Measurements from ENCODE around the gene CSRP3.

Gene CSRP3

GRCh38 chr11:19164881-19165280 is 36.9 kb downstream of the CSRP3 start:
- Histone ChIP-seq H3K4me2 (ENCODE audit: low read length) (no peak overlapping the region), H3K4me3 (ENCODE audit: low read depth, low read length) (no peak overlapping the region), H3K4ac (ENCODE audit: low read depth, low read length) (no peak overlapping the region), H4K8ac (ENCODE audit: low read depth, low read length) (no peak overlapping the region), H3K18ac (ENCODE audit: low read length) (no peak overlapping the region), H3K23ac (ENCODE audit: low read length) (no peak overlapping the region), H2BK5ac (ENCODE audit: low read depth, low read length, poor library complexity) (no peak overlapping the region), H4K91ac (ENCODE audit: low read depth, low read length) (no peak overlapping the region), H2AK5ac (ENCODE audit: low read length) (no peak overlapping the region), H3K79me1 (ENCODE audit: low read length) (no peaks in the 10 kb centered on the region), H3K4me1 (ENCODE audit: control insufficient read depth in 1 of 2, insufficient read depth in 2 of 2, low read length in 2 of 2) (no peaks in the 10 kb centered on the region), H3K14ac (ENCODE audit: low read length) (no peak overlapping the region), H2BK12ac (ENCODE audit: low read length) (no peak overlapping the region), H3K79me2 (ENCODE audit: control insufficient read depth, insufficient read depth, low read length, poor library complexity) (no peaks in the 10 kb centered on the region), H3K27me3 (ENCODE audit: insufficient read depth, low read length) (no peaks in the 10 kb centered on the region), H3K9me3 (ENCODE audit: insufficient read depth, low read depth, low read length) (no peaks in the 10 kb centered on the region), H3K9ac (ENCODE audit: low read length) (no peak overlapping the region), H2AFZ (ENCODE audit: insufficient read depth, low read length, poor library complexity) (no peak overlapping the region), H2BK120ac (ENCODE audit: insufficient read depth, low read length, poor library complexity) (no peak overlapping the region), H3K36me3 (ENCODE audit: control insufficient read depth in 1 of 2, insufficient read depth in 2 of 2, low read length in 2 of 2) (peaks cover 3 to 6% of the 10 kb centered on the region in 2 experiments), H3K27ac (ENCODE audit: low read depth, low read length) (no peak overlapping the region), H4K12ac (ENCODE audit: low read depth, low read length) (no peak overlapping the region)
- no peak for DNase-seq
- WGBS (ENCODE audit: extremely low coverage, insufficient coverage, insufficient read length), result no CpG with 5 or more reads among the region's 2 CpGs

GRCh38 chr11:19164230-19164855 is 37.4 kb downstream of the CSRP3 start:
- no peak overlapping the region for H2AFZ ChIP-seq (ENCODE audit: insufficient read depth, low read length, poor library complexity)
- no peak overlapping the region for H2BK5ac ChIP-seq (ENCODE audit: low read depth, low read length, poor library complexity)
- H3K4me1 ChIP-seq (ENCODE audit: control insufficient read depth in 1 of 2, insufficient read depth in 2 of 2, low read length in 2 of 2), result no peaks in the 10 kb centered on the region
- no peak overlapping the region for H4K8ac ChIP-seq (ENCODE audit: low read depth, low read length)
- H3K23ac ChIP-seq (ENCODE audit: low read length), result no peak overlapping the region
- no peak overlapping the region for H3K4me2 ChIP-seq (ENCODE audit: low read length)
- H2BK120ac ChIP-seq (ENCODE audit: insufficient read depth, low read length, poor library complexity), result no peak overlapping the region
- H3K18ac ChIP-seq (ENCODE audit: low read length), result no peak overlapping the region
- no CpG with 5 or more reads among the region's 4 CpGs for WGBS (ENCODE audit: extremely low coverage, insufficient coverage, insufficient read length)
- H3K9me3 ChIP-seq (ENCODE audit: insufficient read depth, low read depth, low read length), result no peaks in the 10 kb centered on the region
- no peak overlapping the region for H4K12ac ChIP-seq (ENCODE audit: low read depth, low read length)
- H3K36me3 ChIP-seq (ENCODE audit: control insufficient read depth in 1 of 2, insufficient read depth in 2 of 2, low read length in 2 of 2), result peaks cover 3 to 6% of the 10 kb centered on the region in 2 experiments
- no peak overlapping the region for H3K27ac ChIP-seq (ENCODE audit: low read depth, low read length)
- no peak overlapping the region for H2BK12ac ChIP-seq (ENCODE audit: low read length)
- no peak for DNase-seq
- H2AK5ac ChIP-seq (ENCODE audit: low read length), result no peak overlapping the region
- no peak overlapping the region for H4K91ac ChIP-seq (ENCODE audit: low read depth, low read length)
- H3K9ac ChIP-seq (ENCODE audit: low read length), result no peak overlapping the region
- no peak overlapping the region for H3K4me3 ChIP-seq (ENCODE audit: low read depth, low read length)
- H3K27me3 ChIP-seq (ENCODE audit: insufficient read depth, low read length), result no peaks in the 10 kb centered on the region
- no peaks in the 10 kb centered on the region for H3K79me2 ChIP-seq (ENCODE audit: control insufficient read depth, insufficient read depth, low read length, poor library complexity)
- no peak overlapping the region for H3K14ac ChIP-seq (ENCODE audit: low read length)
- no peaks in the 10 kb centered on the region for H3K79me1 ChIP-seq (ENCODE audit: low read length)
- no peak overlapping the region for H3K4ac ChIP-seq (ENCODE audit: low read depth, low read length)

GRCh38 chr11:19163617-19164016 is 38.2 kb downstream of the CSRP3 start:
- no peak overlapping the region for H2BK12ac ChIP-seq (ENCODE audit: low read length)
- H4K91ac ChIP-seq (ENCODE audit: low read depth, low read length), result no peak overlapping the region
- no peak overlapping the region for H2AFZ ChIP-seq (ENCODE audit: insufficient read depth, low read length, poor library complexity)
- no peak overlapping the region for H3K4ac ChIP-seq (ENCODE audit: low read depth, low read length)
- peaks cover 3 to 6% of the 10 kb centered on the region in 2 experiments for H3K36me3 ChIP-seq (ENCODE audit: control insufficient read depth in 1 of 2, insufficient read depth in 2 of 2, low read length in 2 of 2)
- no peak overlapping the region for H4K12ac ChIP-seq (ENCODE audit: low read depth, low read length)
- no peak for DNase-seq
- H3K4me1 ChIP-seq (ENCODE audit: control insufficient read depth in 1 of 2, insufficient read depth in 2 of 2, low read length in 2 of 2), result no peaks in the 10 kb centered on the region
- no peak overlapping the region for H2BK5ac ChIP-seq (ENCODE audit: low read depth, low read length, poor library complexity)
- H4K8ac ChIP-seq (ENCODE audit: low read depth, low read length), result no peak overlapping the region
- H3K79me1 ChIP-seq (ENCODE audit: low read length), result no peaks in the 10 kb centered on the region
- H2AK5ac ChIP-seq (ENCODE audit: low read length), result no peak overlapping the region
- no peak overlapping the region for H3K4me2 ChIP-seq (ENCODE audit: low read length)
- no peak overlapping the region for H3K4me3 ChIP-seq (ENCODE audit: low read depth, low read length)
- H3K79me2 ChIP-seq (ENCODE audit: control insufficient read depth, insufficient read depth, low read length, poor library complexity), result no peaks in the 10 kb centered on the region
- H3K27me3 ChIP-seq (ENCODE audit: insufficient read depth, low read length), result no peaks in the 10 kb centered on the region
- H3K27ac ChIP-seq (ENCODE audit: low read depth, low read length), result no peak overlapping the region
- H3K14ac ChIP-seq (ENCODE audit: low read length), result no peak overlapping the region
- no peak overlapping the region for H2BK120ac ChIP-seq (ENCODE audit: insufficient read depth, low read length, poor library complexity)
- H3K23ac ChIP-seq (ENCODE audit: low read length), result no peak overlapping the region
- no peaks in the 10 kb centered on the region for H3K9me3 ChIP-seq (ENCODE audit: insufficient read depth, low read depth, low read length)
- no peak overlapping the region for H3K18ac ChIP-seq (ENCODE audit: low read length)
- H3K9ac ChIP-seq (ENCODE audit: low read length), result no peak overlapping the region
- WGBS (ENCODE audit: extremely low coverage, insufficient coverage, insufficient read length), result no CpG with 5 or more reads among the region's 1 CpG

GRCh38 chr11:19162951-19163505 is 38.8 kb downstream of the CSRP3 start:
- H3K27ac ChIP-seq (ENCODE audit: low read depth, low read length), result no peak overlapping the region
- H3K79me1 ChIP-seq (ENCODE audit: low read length), result no peaks in the 10 kb centered on the region
- H3K4me3 ChIP-seq (ENCODE audit: low read depth, low read length), result no peak overlapping the region
- no peak overlapping the region for H3K9ac ChIP-seq (ENCODE audit: low read length)
- no peak overlapping the region for H2BK12ac ChIP-seq (ENCODE audit: low read length)
- no peaks in the 10 kb centered on the region for H3K27me3 ChIP-seq (ENCODE audit: insufficient read depth, low read length)
- H4K12ac ChIP-seq (ENCODE audit: low read depth, low read length), result no peak overlapping the region
- no peak overlapping the region for H3K14ac ChIP-seq (ENCODE audit: low read length)
- no peak overlapping the region for H3K4me2 ChIP-seq (ENCODE audit: low read length)
- peaks cover 3 to 5% of the 10 kb centered on the region in 2 experiments for H3K36me3 ChIP-seq (ENCODE audit: control insufficient read depth in 1 of 2, insufficient read depth in 2 of 2, low read length in 2 of 2)
- H3K4me1 ChIP-seq (ENCODE audit: control insufficient read depth in 1 of 2, insufficient read depth in 2 of 2, low read length in 2 of 2), result no peaks in the 10 kb centered on the region
- no peak overlapping the region for H2BK120ac ChIP-seq (ENCODE audit: insufficient read depth, low read length, poor library complexity)
- WGBS (ENCODE audit: extremely low coverage, insufficient coverage, insufficient read length), result no CpG with 5 or more reads among the region's 1 CpG
- no peaks in the 10 kb centered on the region for H3K79me2 ChIP-seq (ENCODE audit: control insufficient read depth, insufficient read depth, low read length, poor library complexity)
- no peak overlapping the region for H3K23ac ChIP-seq (ENCODE audit: low read length)
- no peak overlapping the region for H2AFZ ChIP-seq (ENCODE audit: insufficient read depth, low read length, poor library complexity)
- no peak overlapping the region for H4K91ac ChIP-seq (ENCODE audit: low read depth, low read length)
- DNase-seq, result no peak
- no peak overlapping the region for H2AK5ac ChIP-seq (ENCODE audit: low read length)
- H4K8ac ChIP-seq (ENCODE audit: low read depth, low read length), result no peak overlapping the region
- no peak overlapping the region for H2BK5ac ChIP-seq (ENCODE audit: low read depth, low read length, poor library complexity)
- no peaks in the 10 kb centered on the region for H3K9me3 ChIP-seq (ENCODE audit: insufficient read depth, low read depth, low read length)
- no peak overlapping the region for H3K18ac ChIP-seq (ENCODE audit: low read length)
- H3K4ac ChIP-seq (ENCODE audit: low read depth, low read length), result no peak overlapping the region

Data from trophoblast cell (in vitro differentiated cells and primary cell).